ENCODE results near the gene DNAJC10. TPM values are rescaled to one million over a fixed set of nuclear protein-coding genes. Genes with fewer than 3 reads are reported as not detected.

The DNAJC10 gene
- 124 and 133 TPM in 2 replicates for total RNA-seq (2013; cell fraction: nucleolus; rRNA removed)
- total RNA-seq (2014; rRNA removed), result 35.8 and 50.2 TPM in 2 replicates
- 51.0 and 56.1 TPM in 2 replicates for total RNA-seq (2014; rRNA removed; fragmentation: Illumina TruSeq; extraction: Trizol)
- total RNA-seq (2021), result 56.7 and 61.7 TPM in 2 replicates
- polyA plus RNA-seq (2011; ENCODE audit: low read depth), result 8.5 TPM
- 40.6 and 67.6 TPM in 2 replicates for polyA plus RNA-seq (2011; rRNA removed)
- polyA plus RNA-seq (2011; cell fraction: cytosol; rRNA removed), result 12.1 and 12.6 TPM in 2 replicates
- polyA plus RNA-seq (2011; cell fraction: nucleus; rRNA removed), result 62.5 and 64.6 TPM in 2 replicates
- 17.5 and 21.3 TPM in 2 replicates for polyA plus RNA-seq (2012)
- 34.2 and 44.9 TPM in 2 replicates for polyA plus RNA-seq (2014; fragmentation: Illumina TruSeq; extraction: Trizol)
- polyA plus RNA-seq (2014; fragmentation: Nextera tagmentation; extraction: Ambion mirVana), result 10 to 100 TPM in 1 of 2 experiments, 1 to 10 TPM in 1; 9.1 to 11.5 TPM
- polyA plus RNA-seq (2014; rRNA removed), result 26.8 and 30.0 TPM in 2 replicates
- 10 to 100 TPM; 64.8 to 67.9 TPM for polyA plus RNA-seq (2016; fragmentation: Nextera tagmentation; extraction: Ambion mirVana)
- polyA minus RNA-seq (2011; rRNA and poly(A)+ RNA removed), result 21.1 and 30.6 TPM in 2 replicates
- polyA minus RNA-seq (2011; cell fraction: cytosol; rRNA and poly(A)+ RNA removed), result 15.1 and 17.2 TPM in 2 replicates
- 14.9 and 18.2 TPM in 2 replicates for polyA minus RNA-seq (2011; cell fraction: nucleus; rRNA and poly(A)+ RNA removed)
- percentile 71 among the genes with signal in this experiment for Bru-seq, nascent RNA
- percentile 74 among the genes with signal in this experiment for BruChase-seq, experiment 1, labeled RNA remaining after a 6-hour chase
- BruChase-seq, experiment 2, labeled RNA remaining after a 2-hour chase, result percentile 74 among the genes with signal in this experiment
- long read RNA-seq, experiment 1, full-length matches to known transcripts, result 13 of 22 reads
- long read RNA-seq, experiment 1, partial matches to known transcripts, result 6 of 22 reads
- long read RNA-seq, experiment 1, other reads (novel, unspliced or antisense), result 3 of 22 reads
- long read RNA-seq, experiment 2, full-length matches to known transcripts, result 39 of 114 reads
- long read RNA-seq, experiment 2, partial matches to known transcripts, result 61 of 114 reads
- long read RNA-seq, experiment 2, other reads (novel, unspliced or antisense), result 14 of 114 reads

GRCh38 chr2:182715892-182716649, at the start of gene DNAJC10:
TSS of gene DNAJC10 (plus strand) at chr2:182716257. CDS start at chr2:182718087, 1,830 bp downstream.
- Histone ChIP-seq H3K4me3 (peak within 1 kb of the TSS; percentile 93), H3K4me2 (ENCODE audit: control insufficient read depth, insufficient read depth) (peak within 1 kb of the TSS; percentile 60), H3K9ac (ENCODE audit: control insufficient read depth, insufficient read depth, low read length) (peak within 1 kb of the TSS; percentile 82), H4K20me1 (ENCODE audit: control insufficient read depth, insufficient read depth) (no peaks in the 10 kb centered on the region), H3K27me3 (replicated peaks in 1 of 2; ENCODE audit: control insufficient read depth in 2 of 2, insufficient read depth in 2 of 2, low read length in 1 of 2) (no peaks in the 10 kb centered on the region), H2AFZ (ENCODE audit: control insufficient read depth, low read depth, low read length) (peak within 1 kb of the TSS; percentile 80), H3K9me3 (replicated peaks; ENCODE audit: control insufficient read depth, insufficient read depth, low read length) (no peaks in the 10 kb centered on the region), H3K79me2 (ENCODE audit: control insufficient read depth, insufficient read depth, low read length) (peaks cover 13% of the 10 kb centered on the region), H3K36me3 (ENCODE audit: control insufficient read depth in 2 of 2, insufficient read depth in 2 of 2, low read length in 1 of 2) (no peaks in the 10 kb centered on the region; a peak in 1 of 4 replicates), H3K4me1 (ENCODE audit: control insufficient read depth, insufficient read depth, low read length) (peaks cover 5% of the 10 kb centered on the region; the same call in 1 of the 2 replicates), H3K27ac (ENCODE audit: control insufficient read depth, insufficient read depth) (peak within 1 kb of the TSS; percentile 73)
- ChIA-PET POLR2A (interaction anchor here (1.6 to 1.7 kb wide), 2 partner anchors 9 to 11 kb away, joined by 3 to 5 read pairs; no protein-coding TSS in a partner anchor), SMC1A (ENCODE audit: uncharacterized antibody, unreplicated experiment) (interaction anchor here (1.7 to 6.2 kb wide), 5 partner anchors 14 to 49 kb away, joined by 4 to 37 read pairs (median 7); no protein-coding TSS in a partner anchor), CTCF (interaction anchor here (0.6 to 2.2 kb wide), 4 partner anchors 11 to 401 kb away, joined by 3 to 10 read pairs (median 4); no protein-coding TSS in a partner anchor), RAD21 (ENCODE audit: unreplicated experiment) (interaction anchor here (1.0 kb wide), 2 partner anchors 18 to 67 kb away, joined by 3 read pairs; no protein-coding TSS in a partner anchor)
- in situ Hi-C loops (cut with MboI) (no loop called here), intact Hi-C loops (cut with micrococcal nuclease; ENCODE audit: unreplicated experiment) (no loop called here)
- 1% methylated on average over 60 of the region's 69 CpGs for WGBS (ENCODE audit: insufficient coverage, insufficient replicate concordance, low lambda C conversion rate, missing lambda C conversion rate)
- DNase-seq (ENCODE audit: low read depth, low spot score), result peak; percentile 56
- peak; percentile 68 for FAIRE-seq
- peak; percentile 91 for ATAC-seq
- BruUV-seq (replicated peaks), result no TSS peak
- TF ChIP-seq ZNF207 (IDR thresholded peaks at IDR 0.05; ENCODE audit: borderline replicate concordance) (no peak; the same call in 1 of the 2 replicates), JUNB (IDR thresholded peaks at IDR 0.05) (no peak), TCF7 (IDR thresholded peaks at IDR 0.05; ENCODE audit: borderline replicate concordance) (no peak), ESRRA (IDR thresholded peaks at IDR 0.05; ENCODE audit: low read length) (no peak), ZZZ3 (IDR thresholded peaks at IDR 0.05; ENCODE audit: control insufficient read depth, insufficient read length, low read depth) (no peak), CHD1 (IDR thresholded peaks at IDR 0.05; ENCODE audit: low read depth, low read length) (0 out of 2 replicates have a peak, but pooled peaks have one; percentile 34), ZNF687 (IDR thresholded peaks at IDR 0.05) (peak; percentile 58; the same call in 1 of the 2 replicates), RELA (IDR thresholded peaks at IDR 0.05; ENCODE audit: borderline replicate concordance, partially characterized antibody) (peak; percentile 93), FOXK2 (IDR thresholded peaks at IDR 0.05) (no peak), MEF2A (IDR thresholded peaks at IDR 0.05; ENCODE audit: insufficient read depth, low read depth, low read length) (no peak), ATF3 (IDR thresholded peaks at IDR 0.05; ENCODE audit: borderline replicate concordance, extremely low read depth, low read depth, low read length) (no peak), CREB1 (IDR thresholded peaks at IDR 0.05; ENCODE audit: low read depth) (0 out of 2 replicates have a peak, but pooled peaks have one; percentile 42), RB1 (IDR thresholded peaks at IDR 0.05; ENCODE audit: borderline replicate concordance) (peak; percentile 81; the same call in 1 of the 2 replicates), EP300 (IDR thresholded peaks at IDR 0.05; ENCODE audit: borderline replicate concordance in 1 of 2, control insufficient read depth in 1 of 2, low read depth in 2 of 2, low read length in 2 of 2) (peak in 1 of 2 experiments; percentile 36; a peak in 1 of 4 replicates)

Data from GM12878 (cell line).